ENCODE results near the gene PBX1.

PBX1 gene

DNA sequence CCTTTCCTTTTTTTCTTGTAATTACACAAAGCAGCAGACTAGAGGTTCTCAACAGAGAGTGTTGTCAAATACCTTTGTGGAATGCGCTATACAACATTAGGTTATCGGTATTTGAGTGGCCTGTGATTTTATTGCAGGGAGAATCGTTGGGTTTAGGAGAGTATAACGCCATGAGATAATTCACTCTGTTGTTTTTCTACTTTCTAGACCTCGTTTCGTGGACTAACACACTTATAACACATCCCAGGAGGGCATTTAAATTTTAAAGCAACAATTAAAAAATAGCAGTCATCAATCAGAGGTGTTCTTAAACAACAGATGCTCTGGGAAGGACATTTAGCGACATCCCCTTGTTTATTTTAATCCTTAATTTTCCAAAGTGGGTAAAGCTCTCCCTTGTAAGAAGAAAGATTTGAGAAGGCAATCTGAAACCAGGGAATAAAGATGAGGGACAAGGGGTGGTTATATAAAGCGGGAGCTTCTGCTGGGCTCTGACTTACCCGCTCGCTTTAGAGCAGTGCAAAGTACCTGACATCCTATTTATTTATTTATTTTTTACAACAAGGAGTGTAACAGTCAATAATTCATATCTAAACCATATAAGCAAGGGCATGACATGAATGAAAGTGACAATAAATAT lies 4.9 kb downstream of the PBX1 start:
- DNase-seq (ENCODE audit: low read depth, low spot score): no peak

DNA sequence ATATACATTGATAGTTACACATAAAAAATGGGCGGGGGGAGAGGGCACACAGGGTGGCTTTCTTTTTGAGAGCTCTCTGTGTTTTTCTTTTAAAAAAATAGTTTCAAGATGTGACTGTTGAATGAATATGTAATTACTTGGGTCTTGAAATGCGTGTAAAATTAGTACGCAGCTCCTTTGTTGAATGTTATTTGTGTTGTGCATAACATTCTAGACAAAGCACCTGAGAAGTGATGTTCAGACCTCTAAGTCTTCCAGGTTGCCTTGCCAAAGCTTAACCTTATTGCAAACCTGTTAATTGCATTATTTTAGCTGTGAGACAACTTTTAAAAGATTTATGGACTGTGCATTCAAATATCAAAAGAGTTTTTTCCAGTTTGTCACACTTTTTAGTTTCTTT lies 5.4 kb downstream of the PBX1 start:
- DNase-seq (ENCODE audit: low read depth, low spot score): no peak

DNA sequence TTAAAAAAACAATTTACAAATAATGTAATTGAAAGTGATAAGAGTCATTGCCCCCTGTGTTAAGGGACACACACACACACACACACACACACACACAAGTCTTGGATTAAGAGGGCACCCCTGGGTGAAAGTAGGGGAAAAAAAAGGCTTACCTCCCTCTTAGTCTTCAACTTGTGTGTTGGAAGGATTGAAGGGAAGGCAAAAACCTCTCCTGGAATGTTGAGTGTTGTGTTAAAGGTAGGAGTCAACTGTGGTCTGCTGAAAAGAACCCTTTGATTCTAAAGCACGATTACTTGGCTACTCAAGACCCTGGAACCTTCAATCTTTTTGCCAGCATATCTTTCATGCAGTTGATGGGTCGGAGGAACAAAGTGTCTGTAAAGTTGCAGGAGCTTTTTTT lies 6.4 kb downstream of the PBX1 start:
- DNase-seq (ENCODE audit: low read depth, low spot score): no peak

DNA sequence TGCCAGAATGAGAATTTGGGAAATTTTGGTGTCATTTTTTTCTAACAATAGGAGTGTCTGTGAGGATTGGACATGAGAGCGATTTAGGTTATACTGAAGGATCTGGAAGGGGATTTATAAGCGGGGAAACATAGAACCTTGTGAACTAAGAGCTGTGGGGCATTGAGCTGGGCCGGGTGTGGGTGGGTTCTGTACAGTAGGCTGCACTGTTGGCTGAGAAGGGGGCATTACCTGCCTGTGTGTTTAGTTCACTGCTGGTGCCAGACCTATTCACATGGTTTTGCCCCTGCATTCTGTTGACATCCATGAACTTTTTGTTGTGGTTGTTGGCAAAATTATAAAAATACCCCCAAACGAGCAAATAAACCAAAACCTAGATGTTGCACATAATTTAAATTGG lies 8.8 kb downstream of the PBX1 start:
- no peak for DNase-seq (ENCODE audit: low read depth, low spot score)

DNA sequence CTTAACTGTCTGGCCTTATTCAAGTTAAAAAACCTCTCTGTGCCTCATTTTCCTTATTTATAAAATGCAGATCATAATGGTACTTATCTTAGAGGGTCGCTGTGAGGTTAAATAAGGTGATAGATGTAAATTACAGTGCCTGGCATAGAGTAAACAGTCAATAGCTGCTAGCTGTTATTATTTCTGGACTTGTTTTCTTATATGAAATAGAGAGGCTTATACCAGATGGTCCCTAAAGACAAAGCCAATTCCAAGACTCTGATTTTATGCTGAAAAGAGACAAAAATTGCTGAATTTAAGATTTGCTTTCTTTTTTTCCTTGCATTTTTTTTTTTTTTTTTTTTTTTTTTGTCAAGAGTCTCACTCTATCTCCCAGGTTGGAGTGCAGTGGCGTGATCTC lies 10.3 kb downstream of the PBX1 start:
- no peak for DNase-seq (ENCODE audit: low read depth, low spot score)

DNA sequence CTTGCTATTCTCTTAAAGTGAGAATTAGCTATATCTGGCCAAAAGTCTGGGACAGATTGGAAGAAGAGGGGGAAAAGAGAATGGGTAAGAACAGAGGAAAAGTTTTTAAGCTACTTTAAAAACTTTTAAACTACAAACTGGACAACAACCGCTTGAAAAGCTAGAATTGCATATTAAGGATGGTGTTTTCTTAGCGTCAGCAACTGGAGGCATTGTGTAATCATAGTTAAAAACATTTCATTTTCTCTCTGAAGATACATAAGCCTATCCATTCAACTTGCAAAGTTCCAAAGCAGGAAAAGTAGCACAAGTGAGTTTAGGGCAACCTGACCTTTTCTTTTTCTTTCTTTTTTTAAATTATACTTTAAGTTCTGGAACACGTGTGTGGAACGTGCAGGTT lies 10.9 kb downstream of the PBX1 start:
- no peak for DNase-seq (ENCODE audit: low read depth, low spot score)

DNA sequence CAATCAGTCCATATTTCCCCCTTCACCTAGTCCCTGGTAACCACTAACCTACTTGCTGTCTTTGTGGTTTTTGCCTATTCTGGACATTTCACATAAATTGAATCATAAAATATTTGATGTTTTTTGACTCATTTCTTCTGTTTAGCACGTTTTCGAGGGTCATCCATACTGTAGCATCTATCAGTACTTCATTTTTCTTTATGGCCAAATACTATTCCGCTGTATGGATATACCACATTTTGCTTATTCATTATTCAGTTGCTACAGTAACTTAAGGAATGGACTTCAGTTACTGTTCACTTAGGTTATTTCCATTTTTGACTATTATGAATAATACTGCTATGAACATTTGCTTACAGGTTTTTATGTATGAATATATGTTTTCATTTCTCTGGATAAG lies 12.3 kb downstream of the PBX1 start:
- no peak for DNase-seq (ENCODE audit: low read depth, low spot score)

DNA sequence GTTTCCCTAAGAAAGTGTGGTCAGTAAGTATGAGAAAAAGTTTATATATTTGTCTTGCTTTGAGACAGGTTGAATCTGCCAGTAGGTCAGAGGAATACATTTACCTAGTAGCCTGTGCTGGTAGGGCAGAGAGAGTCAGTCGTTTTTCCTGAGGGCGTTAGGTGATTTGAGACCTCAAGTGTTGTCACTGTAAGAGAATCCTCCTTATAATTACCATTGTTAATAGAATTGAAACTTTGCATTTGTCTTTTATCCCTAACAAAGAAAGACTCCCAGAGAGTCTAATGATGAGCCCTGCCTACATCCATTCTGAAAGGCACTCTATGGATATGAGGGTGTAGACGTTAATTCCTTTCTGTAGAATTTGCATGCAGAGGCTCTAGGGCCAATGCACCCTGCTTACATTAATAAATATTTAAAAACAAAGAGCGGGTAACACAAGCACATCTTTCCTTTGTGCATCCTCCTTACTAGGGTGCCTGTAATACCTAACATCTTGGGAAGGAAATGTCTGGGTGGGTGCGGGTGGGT lies 16.4 kb downstream of the PBX1 start:
- no peak for DNase-seq (ENCODE audit: low read depth, low spot score)

DNA sequence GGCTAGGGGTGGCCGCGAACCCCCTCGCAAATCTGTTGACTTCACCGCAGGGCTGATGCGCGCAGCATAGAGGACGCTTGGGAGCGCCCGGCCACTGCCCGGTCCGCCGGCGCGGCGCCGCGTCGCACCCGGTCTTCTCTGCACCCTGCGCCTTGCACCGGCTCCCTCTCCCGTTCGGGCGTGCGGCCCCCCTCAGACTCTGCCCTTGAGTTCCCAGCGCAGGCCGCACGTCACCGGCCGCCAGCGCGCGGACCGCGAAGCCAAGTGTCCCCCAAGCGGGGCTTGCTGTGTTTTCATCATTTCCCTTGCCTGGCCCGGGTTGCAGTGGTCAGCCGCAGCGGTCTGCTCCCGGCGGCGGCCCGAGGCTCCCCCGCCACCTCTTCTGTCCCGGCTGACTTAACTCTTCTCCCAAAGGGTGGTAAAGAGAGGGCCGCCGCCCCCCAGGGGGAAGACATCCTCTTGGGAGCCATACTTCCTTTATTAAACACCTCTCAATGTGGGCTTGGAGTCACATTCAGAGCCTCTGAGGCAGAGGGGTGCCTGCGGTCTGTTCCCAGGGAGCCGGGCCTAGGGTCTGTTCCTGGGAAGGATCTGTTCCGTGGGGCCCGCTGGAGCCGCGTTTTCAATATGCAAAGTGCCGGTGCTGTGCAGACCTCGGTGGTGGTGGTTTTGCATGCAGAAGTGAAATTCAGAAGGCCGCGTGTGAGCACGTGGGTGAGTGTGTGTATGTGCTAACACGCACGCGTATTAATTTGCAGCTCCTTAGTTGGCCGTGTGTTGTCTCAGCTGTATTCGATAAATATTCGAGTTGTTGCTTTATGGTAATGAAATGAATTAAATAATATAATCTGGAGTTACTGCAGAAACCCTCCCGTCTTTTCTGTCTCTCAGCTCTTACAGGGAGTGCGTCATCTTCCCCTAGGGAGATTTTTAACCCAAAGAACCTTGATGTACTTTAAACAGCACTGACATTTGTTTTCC lies 17.6 kb downstream of the PBX1 start:
- DNase-seq (ENCODE audit: low read depth, low spot score): peak; percentile 61

DNA sequence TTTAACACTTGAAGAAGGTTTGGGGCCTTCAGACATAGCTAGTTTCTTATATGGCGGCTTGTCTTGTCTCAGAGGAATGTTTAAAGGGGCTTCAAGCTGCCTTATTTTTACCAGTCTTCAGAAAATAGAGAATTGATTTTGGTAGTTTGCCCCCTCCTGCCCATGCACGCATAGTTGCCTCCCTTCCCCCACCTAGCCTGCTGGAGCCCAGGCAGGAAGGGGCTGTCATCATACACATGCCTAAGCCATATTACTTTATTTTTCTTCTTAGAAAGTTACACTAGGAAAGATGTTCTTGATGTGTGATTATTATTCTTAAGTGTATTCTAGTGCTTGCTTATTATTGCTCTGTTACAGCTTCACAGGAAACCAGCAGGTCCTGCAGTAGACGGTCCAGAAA lies 18.3 kb downstream of the PBX1 start:
- DNase-seq (ENCODE audit: low read depth, low spot score): no peak

DNA sequence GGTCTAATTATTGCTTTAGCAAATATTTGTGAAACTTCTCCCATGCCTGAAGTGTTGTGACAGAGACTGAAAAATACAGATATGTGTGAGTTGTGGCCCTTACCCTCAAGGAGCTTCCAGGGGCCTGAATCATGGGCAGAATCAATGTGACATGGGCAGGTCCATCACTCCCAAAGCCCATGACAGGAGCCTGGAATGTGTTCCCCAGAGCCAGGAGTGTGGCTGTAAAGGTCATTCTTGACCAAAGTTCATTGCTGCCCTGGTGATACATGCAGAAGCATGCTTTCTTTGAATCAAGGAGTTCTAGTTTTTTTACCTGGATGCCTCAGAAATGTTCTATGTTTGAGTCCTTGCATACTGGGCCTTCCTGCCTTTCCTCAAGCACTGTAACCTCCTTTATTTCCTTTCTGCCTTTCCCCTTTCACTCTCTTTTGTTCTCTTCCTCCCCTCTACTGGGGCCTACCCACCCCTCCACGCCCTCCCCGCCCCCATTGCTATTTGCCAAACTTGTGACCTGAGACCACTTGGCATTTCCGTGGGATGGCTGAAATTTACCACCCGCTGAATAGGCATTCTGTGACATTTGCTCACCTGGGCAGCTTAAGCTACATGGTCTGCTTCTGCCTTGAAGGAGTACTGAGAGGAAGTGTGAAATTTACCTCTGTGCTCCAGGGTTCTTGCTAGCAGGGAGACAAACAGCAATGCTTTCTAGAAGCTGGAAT lies 19.7 kb downstream of the PBX1 start:
- DNase-seq (ENCODE audit: low read depth, low spot score): no peak

DNA sequence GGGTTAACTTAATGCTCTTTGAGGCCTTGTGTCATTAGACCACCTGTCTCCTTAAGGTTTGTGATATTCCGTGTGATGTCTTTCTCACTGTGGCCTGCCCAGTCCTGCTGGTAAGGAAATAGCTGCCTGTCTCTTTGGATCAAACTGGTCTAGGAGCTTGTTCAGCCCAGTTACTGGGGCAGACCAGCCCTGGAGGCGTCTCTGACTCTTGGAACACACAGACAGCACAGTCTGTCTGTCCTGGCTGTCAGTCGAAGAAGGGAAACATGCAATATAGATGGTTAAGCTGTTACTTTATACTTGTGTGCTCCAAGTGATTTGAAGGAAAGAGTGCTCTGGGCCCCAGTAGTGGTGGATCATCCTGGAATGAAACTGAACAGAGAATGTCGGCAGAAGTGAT lies 20.4 kb downstream of the PBX1 start:
- DNase-seq (ENCODE audit: low read depth, low spot score): no peak

DNA sequence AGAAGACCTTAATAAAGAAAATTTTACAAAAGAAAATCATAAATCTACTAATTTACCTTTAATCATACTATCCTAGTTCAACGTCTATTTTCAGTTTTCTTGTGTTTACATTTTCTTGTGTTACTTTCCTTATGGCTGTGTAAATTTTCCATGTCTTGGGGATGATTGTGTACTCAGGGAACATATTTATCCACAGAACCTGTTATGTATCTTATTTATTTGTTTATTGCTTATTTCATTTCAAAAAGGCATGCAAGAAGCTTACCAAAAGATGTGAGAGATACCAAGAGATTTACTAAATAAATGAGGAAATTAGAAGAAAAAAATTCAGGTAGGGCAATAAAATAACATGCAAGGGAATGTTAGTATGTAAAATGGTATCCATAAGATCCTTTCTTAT lies 22.8 kb downstream of the PBX1 start:
- no peak for DNase-seq (ENCODE audit: low read depth, low spot score)

DNA sequence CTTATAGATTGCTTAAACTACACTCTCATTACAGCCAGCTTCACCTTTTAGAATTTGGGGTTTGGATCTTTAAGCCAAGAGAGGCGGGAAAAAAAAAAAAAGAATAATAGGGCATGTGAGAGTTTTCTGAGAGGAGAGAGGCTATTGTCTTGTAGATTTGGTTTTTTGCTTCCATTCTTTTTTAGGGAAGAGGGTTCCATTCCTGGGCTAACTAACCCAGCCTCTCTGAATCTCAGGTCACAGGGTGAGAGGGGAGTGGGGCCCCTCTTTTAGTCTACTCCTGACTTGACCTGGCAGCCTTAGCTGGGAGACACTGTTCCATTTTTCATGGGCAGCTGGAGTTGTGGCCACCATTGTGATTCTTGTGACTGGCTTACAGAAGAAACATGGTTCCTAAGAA lies 24.2 kb downstream of the PBX1 start:
- no peak for DNase-seq (ENCODE audit: low read depth, low spot score)

DNA sequence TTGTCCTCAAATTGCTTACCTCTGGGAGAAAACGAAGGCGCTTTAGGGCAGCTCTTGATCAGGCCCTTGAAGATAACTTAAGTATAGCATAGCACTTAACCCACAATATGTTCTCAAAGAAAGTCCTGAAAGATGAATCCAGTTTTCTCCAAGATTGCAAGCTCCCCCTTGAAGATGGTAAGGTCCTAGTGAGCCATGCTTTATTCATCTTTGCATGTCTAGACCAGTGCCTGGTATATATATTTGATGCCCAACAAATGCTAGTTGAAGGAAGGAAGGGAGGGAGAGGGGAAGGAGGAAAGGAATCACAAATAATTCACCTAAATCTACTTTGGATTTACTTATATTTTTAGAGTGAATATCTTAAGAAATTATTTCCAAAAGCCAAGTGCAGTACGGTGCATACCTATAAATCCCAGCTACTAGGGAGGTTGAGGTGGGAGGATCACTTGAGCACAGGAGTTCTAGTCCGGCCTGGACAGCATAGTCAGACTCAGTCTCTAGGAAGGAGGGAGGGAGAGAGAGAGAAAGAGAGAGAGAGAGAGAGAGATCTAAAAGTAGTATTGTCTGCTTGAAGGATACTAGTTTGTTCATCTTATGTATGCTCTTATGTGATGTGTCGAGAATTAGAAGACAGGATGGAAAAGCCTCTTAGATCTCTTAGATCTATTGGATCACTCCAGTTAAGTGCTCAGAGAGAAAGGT lies 25.0 kb downstream of the PBX1 start:
- DNase-seq (ENCODE audit: low read depth, low spot score): no peak

DNA sequence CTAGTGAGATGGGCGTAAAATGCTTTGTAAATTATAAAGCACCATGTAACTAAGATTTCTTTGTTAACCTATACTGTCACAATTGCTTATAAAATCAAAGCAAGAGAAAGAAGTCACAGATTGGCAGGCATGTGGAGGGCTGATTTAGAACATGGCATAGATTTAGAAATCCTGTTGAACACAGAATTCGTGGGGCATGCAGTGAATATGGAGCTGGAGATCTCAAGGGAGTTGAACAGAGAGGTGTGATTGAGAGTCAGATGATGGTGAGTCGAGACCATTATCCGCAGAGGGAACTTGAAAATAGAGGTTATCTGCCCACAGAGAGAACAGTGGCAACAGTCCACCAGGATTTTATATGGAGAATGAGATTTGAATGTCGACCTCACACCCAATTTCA lies 27.6 kb downstream of the PBX1 start:
- no peak for DNase-seq (ENCODE audit: low read depth, low spot score)

DNA sequence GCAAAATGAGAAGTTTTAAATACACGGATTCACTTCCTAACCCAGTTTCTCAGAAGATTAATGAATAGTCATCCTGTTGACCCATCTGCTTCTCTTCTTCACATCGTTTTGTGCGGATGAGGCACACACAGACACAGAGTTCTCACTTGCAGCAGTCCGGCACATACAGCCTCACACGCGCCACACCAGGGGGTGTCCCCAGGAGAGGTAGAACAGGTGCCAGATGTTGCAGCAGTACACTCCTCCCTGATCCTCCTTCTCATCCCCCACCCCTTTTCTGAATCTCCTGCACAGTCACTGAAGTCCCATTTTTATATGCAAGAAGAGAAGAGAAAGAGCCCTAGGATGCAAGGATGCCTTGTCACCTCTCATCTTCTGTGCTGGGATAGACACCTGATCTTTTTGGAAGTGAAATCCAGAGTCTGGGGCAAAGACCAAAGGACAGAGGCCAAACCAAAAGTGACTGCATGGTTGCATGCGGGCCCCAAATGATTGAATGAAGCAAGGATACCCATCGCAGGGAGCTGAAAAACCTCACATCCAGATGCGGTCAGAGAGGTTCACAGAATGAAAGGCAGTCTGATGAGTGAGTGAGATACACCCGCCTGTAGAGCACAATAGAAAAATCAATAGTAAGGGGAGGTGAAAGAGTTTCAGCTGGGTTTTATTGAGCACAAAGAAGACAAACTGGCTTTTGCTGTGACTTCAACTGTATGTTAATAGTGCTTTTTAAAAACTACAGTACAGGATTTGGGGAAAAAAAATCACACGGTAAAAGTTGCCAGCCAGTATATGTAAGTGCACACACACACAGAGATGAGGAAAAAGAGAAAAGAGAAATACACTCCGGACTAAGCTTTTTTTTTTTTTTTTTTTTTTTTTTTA lies 28.9 kb downstream of the PBX1 start:
- no peak for DNase-seq (ENCODE audit: low read depth, low spot score)

DNA sequence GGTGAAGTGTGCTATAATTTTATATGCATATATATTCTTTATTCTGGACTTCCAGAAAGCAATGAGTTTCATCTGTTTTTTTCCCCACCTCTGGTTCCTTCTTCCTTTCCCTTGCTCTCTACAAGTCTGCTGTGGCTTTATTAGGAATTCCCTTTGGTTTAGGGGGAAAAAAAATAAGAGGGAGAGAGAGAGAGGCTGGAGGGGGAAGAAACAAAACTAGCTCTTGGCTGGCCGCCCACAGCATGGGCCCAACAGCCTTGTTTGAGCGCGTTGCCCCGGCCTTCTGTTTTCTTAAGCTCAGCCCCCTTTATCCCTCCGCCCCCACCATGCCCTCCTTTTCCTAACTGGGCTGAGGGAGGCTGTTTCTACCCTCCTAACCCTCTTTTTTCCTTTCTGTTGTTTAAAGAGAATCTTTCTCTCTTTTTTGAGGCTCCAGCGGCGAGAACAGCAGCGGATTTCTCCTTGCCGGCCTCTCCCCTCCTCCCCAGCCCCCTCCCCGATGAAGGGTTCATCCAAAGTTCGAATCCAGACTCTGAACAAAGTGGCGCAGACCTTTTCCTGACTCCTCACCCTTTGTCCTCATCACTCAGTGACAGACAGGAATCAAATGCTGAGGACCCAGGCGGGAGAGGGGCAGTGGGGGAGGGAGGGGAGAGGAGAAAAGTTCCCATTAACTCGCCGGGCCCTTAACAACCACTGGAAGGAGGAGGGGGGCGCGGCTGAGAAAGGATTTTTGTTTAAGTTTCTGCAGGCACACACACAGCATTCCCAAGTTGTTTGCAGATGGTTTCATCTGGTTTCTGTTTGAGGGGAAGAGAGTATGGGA lies 29.7 kb downstream of the PBX1 start:
- DNase-seq (ENCODE audit: low read depth, low spot score): no peak

DNA sequence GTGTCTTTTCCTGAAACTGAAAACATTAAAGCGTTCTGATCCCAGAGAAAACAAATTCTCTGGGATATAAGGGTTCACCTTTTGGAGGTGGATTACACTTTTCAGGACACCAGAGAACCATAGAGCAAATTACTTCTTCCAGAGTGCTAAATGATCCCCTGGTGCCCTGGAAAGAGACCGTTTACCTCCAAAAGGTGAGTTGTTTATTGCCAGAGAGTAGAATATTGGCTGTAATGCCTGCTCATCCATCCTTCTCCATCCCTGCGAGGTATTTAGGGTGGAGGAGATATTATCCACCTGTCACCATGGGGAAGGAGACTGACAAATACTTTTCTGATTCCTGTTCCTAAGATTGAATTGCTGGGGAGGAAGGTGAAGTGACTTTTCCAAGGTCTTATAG lies 30.4 kb downstream of the PBX1 start:
- DNase-seq (ENCODE audit: low read depth, low spot score): no peak
